Stimulated activated CD8-positive, alpha-beta memory T cell treated with anti-CD3 and anti-CD28 coated beads, Interleukin-15, amount 100 ng/mL, for 4 hours (primary cell): ENCODE measurements around the gene RIOX2.
"Not testable (repeated sequence)": the region's sequence is repeated elsewhere in the genome, so short reads cannot be mapped to it uniquely, and the experiment has no call there.

Experiments
- DNase-seq, 2 donors: peaks; one replicate each; pipeline ENCODE4 v3.0.0-alpha.2; 2020; ENCODE audit warnings: low read depth in 2 of 2

The RIOX2 gene

GRCh38 chr3:97971679-97972567 lies at the start of gene RIOX2:
RIOX2 (minus strand) TSS chr3:97972431; CDS start chr3:97967593, 4,838 bp downstream.
- peak; percentile 66 for DNase-seq

DNA sequence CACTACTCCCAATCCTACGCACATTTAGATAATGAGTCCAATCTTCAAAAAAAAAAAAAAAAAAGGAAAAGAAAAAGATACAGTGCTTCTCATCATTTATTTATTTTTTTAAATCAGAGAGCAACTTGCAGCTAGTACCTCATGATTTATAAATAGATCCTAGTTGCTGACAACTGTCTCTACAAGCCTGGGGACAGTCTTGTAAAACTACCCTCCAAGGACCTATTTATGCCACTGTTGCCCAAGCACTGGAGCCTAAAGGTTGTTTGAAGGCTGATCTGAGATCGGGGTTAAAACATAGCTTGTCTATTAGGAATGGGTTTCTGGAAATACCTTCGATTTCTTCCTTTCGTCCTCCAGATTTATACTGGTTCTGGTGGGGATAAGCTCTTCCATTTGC lies 48.2 kb upstream of the RIOX2 start:
- no peak for DNase-seq

- DNase-seq: no peak
Measured at GRCh38 chr3:98018301-98018700, 46.1 kb upstream of the RIOX2 start.

GRCh38 chr3:98014268-98014585 lies 42.0 kb upstream of the RIOX2 start:
- no peak for DNase-seq

DNA sequence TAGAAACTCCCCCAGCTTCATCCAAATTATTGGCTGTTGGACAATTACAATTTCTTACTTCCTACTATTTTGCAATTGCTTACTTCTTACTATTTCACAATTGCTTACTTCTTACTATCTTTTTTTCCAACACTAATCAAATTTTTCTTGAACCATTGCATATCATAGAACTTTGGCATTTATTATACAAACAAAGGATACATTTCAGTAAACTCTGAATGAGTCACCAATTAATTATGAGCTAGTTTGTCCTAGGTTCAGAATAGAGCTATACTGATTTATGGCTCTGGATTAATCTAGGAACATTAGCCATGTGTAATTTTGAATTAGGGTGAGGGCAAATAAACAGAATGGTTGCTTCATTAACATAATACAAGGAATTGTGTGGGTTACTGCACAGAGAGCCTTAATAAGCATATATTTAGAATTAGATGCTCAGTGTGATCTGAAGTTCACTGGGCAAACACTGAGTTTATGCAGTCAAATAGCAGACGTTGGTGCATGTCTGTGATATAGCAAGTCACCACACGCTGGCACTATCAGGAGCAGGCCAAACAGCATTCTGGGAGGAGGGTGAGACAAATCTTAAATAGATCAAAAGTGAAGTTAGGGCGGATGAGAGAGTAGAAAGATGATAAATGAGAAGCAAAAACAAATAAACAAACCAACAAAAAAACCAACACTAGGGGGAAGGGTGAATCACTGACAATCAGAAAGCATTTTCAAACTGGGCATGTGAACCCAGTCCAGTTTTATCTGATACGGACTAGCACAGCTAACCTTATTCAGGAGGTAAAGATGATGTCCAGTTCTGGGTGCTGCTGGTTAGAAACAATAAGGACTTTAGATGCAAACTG lies 41.4 kb upstream of the RIOX2 start:
- DNase-seq: no peak

GRCh38 chr3:98012979-98013378 lies 40.7 kb upstream of the RIOX2 start:
- DNase-seq: no peak

DNA sequence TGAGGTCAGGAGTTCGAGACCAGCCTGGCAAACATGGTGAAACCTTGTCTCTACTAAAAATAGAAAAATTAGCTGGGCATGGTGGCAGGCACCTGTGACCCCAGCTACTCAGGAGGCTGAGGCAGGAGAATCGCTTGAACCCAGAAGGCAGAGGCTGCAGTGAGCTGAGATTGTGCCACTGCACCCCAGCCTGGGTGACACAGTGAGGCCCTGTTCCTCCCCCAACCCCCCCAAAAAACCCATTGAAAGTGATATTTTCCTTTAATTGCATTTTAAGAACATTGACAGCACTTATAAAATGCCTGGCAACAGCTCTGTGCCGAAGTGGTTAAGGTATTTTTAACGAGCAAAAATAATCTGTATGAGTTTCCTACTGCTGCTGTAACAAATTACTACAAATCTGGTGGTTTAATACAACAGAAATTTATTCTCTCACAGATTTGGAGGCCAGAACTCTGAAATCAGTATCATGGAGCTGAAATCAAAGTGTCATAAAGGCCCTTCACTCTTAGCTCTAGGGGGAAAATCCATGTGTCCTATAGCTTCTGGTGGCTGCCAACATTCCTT lies 38.7 kb upstream of the RIOX2 start:
- not testable (repeated sequence) for DNase-seq

DNA sequence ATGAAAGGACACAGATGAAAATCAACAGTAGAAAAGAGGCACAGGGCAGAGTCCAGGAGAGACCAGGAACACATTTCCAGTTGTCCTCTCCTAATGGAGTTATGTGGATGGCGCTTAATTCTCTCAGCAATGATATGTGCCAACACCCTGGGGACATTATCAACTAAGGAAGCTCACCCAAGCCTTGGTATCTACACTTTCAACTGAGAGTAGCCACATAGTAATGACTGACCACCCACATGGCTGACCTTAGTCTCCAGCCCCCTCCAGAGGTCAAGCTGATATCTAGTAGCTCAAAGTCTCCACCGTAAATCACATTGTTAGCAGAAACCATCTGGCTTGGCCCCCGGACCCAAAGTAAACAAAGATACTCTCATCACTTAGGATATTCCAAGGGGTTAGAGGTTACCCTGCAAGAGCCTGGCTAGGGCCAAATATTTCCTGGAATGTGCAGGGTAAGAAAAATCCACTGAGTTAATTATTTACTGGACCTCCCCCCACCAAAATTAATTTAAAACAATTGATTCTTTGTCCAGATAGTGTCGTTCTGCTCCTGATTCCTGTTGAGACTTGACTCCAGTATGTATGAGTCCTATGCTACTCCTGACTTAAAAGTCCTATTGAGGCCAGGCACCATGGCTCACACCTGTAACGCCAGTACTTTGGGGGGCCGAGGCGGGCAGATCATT lies 38.1 kb upstream of the RIOX2 start:
- DNase-seq: no peak

DNA sequence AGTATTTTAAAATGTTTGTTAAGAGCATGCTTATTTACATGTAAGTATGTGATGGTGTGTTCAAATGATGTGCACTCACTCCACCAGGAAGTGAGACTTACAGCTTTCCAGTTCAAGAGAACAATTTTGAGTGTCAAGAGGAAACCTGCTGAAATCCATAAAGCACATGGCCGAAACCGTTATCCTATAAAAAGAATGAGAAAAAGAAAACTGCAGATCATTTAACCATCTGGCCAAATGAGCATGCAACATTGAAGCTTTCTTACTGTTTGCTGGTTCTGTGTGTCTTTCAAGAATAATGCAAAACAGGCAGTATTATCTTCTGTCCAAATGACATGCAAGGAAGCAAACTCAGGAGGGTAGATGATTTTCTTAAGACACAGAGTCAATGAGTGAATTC lies 36.6 kb upstream of the RIOX2 start:
- no peak for DNase-seq

- DNase-seq: no peak
Measured at GRCh38 chr3:98005438-98005837, 33.2 kb upstream of the RIOX2 start.

GRCh38 chr3:98004721-98005120 lies 32.5 kb upstream of the RIOX2 start:
- no peak for DNase-seq

DNA sequence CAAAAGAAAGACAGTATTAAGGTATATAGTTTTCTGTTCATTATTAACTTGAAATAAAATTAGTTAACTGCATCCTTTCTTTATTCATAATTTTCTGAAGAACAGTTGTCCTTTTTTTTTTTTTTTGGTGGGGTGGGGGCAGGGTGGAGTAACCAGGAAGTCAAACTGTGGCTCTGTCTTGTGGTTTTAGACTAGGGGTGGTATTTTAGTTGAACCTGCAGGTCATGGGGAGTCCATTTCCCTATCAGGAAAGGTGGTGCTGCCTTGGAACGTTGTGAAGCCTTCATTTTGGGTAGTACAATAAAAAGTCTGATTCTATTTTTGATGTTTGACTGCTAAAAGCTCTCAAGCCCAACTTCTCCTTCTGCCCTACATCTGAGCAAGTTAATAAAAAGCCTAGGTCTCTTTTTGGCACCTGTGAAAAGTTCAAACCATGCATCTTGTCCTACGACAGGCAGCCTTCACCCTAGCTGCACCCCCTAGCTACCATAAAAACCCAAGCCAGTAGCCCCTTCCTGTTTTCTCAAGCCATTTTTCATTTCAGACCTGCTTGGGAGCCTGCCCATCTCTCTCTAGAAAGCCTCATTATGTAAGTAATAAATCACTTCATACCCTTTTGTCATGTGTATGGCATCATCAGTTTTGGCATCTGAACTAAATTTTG lies 31.2 kb upstream of the RIOX2 start:
- DNase-seq: no peak

GRCh38 chr3:98002717-98003116 lies 30.5 kb upstream of the RIOX2 start:
- no peak for DNase-seq

DNA sequence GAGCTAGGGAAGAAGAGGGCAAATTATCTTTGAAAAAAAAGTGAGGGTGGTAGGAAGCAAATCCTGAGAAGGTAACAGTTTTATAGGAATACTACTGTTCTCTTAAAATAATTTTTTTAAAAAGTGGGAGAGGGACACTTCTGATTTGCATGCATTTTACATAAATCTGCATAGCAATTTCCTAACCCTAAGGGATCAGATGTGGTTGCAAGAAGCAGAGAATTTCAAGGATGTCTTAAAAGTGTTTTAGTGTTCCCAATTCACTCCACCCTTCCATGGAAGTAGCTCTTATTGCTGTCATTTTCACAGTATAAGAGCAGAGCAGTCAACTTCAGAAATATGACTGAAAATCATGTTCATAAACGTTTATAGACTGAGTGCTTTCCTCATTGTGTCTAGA lies 27.8 kb upstream of the RIOX2 start:
- DNase-seq: no peak

DNA sequence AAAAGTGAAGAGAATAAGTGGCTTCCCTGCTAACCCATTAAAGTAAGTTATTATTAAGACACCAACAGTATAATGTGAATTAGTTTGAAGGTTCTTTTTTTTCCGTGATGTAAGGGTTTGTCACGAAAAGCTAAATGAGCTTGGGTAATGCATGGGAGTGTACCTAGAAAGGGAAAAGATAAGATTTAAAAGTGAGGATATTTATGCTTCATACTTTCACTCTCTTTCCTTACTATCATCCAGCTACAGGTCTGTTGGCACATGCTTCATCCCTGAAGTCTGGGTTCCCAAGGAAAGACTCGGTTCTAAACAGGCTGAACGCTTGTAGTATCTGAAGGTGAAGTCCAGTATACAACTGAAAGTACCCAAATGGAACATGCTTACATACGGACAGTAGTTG lies 26.9 kb upstream of the RIOX2 start:
- no peak for DNase-seq

- DNase-seq: no peak
Measured at GRCh38 chr3:97996988-97997387, 24.8 kb upstream of the RIOX2 start.

- DNase-seq: no peak
Measured at GRCh38 chr3:97994328-97994945, 22.2 kb upstream of the RIOX2 start.

DNA sequence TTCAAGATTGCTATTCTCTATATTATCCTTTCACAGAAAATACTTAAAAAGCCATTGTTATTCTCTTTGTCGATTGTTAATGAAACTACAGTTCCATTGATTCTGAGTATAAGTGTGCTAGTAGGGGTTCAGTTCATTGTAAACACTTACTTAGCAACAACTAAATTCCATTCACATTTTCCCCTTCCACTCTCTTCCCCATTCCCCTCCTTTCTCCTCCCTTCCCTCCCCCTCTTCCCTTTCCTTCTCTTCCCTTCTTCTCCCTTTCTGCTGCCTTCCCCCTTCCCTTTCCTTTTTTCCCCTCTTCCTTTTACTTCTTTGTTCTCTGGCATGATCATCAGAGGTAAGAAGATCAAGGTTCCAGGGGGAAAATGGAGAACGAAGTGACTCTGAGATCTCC lies 21.3 kb upstream of the RIOX2 start:
- no peak for DNase-seq

GRCh38 chr3:97992547-97993173 lies 20.4 kb upstream of the RIOX2 start:
- no peak for DNase-seq

- DNase-seq: no peak
Measured at GRCh38 chr3:97991293-97991682, 19.1 kb upstream of the RIOX2 start.
